B cell (primary cell): ENCODE measurements around the gene CDK8.

Experiments
- EZH2 ChIP-seq: IDR thresholded peaks from 2 replicates; pipeline ENCODE4 v1.6.1; 2012; ENCODE audit warnings: borderline replicate concordance, low read depth, mild to moderate bottlenecking, moderate library complexity, low read length; ENCODE audit not compliant: insufficient read depth, poor library complexity, severe bottlenecking
- TF ChIP-seq, protein P1 (sequence below): fragments of 200-600 bp; IDR thresholded peaks from one replicate; pipeline ENCODE4 v1.8.0; 2022; ENCODE audit warnings: antibody characterized with exemption, mild to moderate bottlenecking

DNA sequence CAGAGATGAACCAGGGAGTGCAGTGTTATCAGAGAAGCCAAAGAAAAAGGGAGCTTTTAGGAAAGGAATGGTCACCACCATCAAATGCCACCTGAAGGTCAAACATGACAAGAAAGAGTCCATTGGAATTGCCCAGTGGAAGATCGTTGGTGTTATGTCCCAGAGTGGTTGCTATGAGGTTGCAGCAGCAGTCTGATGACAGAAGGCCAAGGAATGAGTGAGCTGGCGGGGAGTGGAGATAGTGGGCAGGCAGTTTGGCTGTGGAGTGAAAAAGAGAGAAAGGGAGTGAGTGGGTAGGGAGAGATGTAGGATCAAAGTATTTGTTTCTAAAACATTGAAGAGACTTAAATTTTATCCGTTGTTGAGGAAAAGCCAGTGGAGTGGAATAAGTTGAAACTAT is 186.2 kb downstream of the CDK8 start:
- TF ChIP-seq, protein P1, sequence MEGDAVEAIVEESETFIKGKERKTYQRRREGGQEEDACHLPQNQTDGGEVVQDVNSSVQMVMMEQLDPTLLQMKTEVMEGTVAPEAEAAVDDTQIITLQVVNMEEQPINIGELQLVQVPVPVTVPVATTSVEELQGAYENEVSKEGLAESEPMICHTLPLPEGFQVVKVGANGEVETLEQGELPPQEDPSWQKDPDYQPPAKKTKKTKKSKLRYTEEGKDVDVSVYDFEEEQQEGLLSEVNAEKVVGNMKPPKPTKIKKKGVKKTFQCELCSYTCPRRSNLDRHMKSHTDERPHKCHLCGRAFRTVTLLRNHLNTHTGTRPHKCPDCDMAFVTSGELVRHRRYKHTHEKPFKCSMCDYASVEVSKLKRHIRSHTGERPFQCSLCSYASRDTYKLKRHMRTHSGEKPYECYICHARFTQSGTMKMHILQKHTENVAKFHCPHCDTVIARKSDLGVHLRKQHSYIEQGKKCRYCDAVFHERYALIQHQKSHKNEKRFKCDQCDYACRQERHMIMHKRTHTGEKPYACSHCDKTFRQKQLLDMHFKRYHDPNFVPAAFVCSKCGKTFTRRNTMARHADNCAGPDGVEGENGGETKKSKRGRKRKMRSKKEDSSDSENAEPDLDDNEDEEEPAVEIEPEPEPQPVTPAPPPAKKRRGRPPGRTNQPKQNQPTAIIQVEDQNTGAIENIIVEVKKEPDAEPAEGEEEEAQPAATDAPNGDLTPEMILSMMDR, result no peak
- no peak for TF ChIP-seq EZH2
